ENCODE data around the gene HSD17B3. TPM values are rescaled to one million over a fixed set of nuclear protein-coding genes. Genes with fewer than 3 reads are reported as not detected.
A peak's percentile ranks its signal among the peaks of the same experiment; 100 is the strongest.

The HSD17B3 gene
- total RNA-seq, 2 donors from 2014 or later = not detected

- DNase-seq (ENCODE audit: low spot score) = peak; percentile 67
- Histone ChIP-seq H3K27ac (no peak overlapping the region), H3K36me3 (no peaks in the 10 kb centered on the region), H3K9me3 (no peaks in the 10 kb centered on the region), H3K4me1 (no peaks in the 10 kb centered on the region), H3K27me3 (no peaks in the 10 kb centered on the region), H3K4me3 (no peak overlapping the region)
- TF ChIP-seq CTCF (IDR thresholded peaks at IDR 0.05) = no peak
These were observed 92.3 kb downstream of the HSD17B3 start for GRCh38 chr9:96209407-96210271.

- H3K27me3 ChIP-seq = no peaks in the 10 kb centered on the region
- no peak overlapping the region for H3K27ac ChIP-seq
- no peaks in the 10 kb centered on the region for H3K9me3 ChIP-seq
- no peaks in the 10 kb centered on the region for H3K4me1 ChIP-seq
- H3K4me3 ChIP-seq = no peak overlapping the region
- DNase-seq (ENCODE audit: low spot score) = no peak
- TF ChIP-seq CTCF (IDR thresholded peaks at IDR 0.05) = no peak
- H3K36me3 ChIP-seq = no peaks in the 10 kb centered on the region
These were observed 95.7 kb downstream of the HSD17B3 start for GRCh38 chr9:96206156-96206751.

DNA sequence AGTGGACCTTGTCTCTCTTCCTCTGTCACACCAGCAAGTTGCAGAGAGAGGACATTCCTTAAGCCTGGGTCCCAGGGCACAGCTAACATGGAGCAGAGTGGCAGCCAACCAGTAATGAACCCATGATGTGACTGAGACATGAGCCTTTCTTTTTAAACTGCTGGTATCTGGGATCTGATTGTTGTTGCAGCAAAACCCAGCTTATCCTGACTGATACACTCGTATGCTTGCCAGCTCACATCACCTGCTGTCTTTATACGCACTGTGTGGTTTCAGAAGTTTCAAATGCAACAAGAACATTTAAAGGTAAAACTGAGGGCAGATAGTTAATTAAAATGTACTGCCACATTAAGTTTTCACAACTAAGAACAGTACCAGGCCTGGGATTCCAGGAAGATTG is 97.1 kb downstream of the HSD17B3 start:
- H3K4me3 ChIP-seq = no peak overlapping the region
- H3K27me3 ChIP-seq = no peaks in the 10 kb centered on the region
- no peaks in the 10 kb centered on the region for H3K4me1 ChIP-seq
- H3K36me3 ChIP-seq = no peaks in the 10 kb centered on the region
- no peak for DNase-seq (ENCODE audit: low spot score)
- TF ChIP-seq CTCF (IDR thresholded peaks at IDR 0.05) = no peak
- no peak overlapping the region for H3K27ac ChIP-seq
- no peaks in the 10 kb centered on the region for H3K9me3 ChIP-seq

DNA sequence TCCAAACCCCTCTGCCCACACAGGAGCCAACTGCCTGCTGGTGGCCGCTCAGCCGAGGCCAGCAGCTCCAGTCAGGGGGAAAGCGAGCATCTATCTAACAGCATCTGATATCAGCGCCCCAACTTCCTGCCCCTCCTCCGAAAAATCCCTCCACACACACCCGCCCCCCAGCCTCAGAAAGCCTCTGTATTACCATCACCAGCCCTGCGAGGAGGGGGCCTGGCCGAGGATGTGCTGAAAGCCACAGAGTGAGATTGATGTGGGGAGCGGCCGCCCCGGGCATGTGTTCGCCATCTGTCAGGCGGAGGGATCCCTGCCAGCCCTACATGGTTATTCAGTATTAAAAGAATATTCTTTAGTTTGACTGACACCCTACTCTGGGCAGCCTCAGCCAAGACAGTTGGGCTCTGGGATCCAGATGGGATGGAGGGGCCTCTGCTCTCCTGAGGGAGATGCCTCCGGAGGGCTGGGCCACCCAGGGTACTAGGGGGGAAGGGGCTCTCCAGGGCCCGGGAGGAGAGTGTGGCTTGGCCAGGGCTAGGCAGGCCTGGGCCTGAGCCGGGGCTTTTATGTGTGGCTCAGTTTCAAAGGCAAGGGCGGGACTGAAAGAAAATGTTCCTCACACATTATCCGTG is 98.0 kb downstream of the HSD17B3 start:
- H3K27me3 ChIP-seq = no peaks in the 10 kb centered on the region
- no peak overlapping the region for H3K4me3 ChIP-seq
- H3K4me1 ChIP-seq = no peaks in the 10 kb centered on the region
- H3K36me3 ChIP-seq = no peaks in the 10 kb centered on the region
- no peak overlapping the region for H3K27ac ChIP-seq
- no peak for DNase-seq (ENCODE audit: low spot score)
- no peak for TF ChIP-seq CTCF (IDR thresholded peaks at IDR 0.05)
- no peaks in the 10 kb centered on the region for H3K9me3 ChIP-seq

DNA sequence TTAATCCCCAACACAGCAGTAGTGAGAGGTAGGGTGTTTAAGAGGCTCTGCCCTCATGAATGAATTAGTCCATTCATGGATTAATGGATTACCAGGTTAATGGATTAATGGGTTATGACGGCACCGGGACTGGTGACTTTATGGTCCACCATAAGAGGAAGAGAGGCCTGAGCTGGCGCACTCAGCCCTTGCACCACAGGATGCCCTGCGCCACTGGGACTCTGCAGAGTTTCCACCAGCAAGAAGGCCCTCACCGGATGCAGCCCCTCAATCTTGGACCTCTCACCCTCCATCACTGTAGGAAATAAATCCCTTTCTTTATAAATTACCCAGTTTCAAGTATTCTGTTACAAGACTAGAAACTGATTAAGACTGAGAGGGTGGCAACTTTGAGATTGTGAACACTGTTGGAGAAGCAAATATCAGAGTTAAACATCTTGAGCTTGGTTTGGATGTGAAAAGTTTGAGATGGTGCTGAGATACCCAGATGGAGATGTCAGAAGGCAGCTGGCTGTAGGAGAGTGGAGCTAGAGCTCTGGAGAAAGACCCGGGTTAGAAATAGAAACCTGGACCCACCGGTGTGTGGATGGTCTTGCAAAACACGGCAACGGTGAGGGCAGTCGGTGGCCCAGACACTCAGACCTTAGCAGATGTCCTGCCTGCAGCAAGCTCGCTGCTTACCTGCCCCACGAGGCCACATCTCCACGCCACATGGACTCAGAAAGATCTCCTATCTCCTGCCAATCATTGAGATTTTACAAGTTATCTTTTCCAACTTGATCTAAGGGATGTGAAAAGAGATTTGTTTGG is 98.8 kb downstream of the HSD17B3 start:
- Histone ChIP-seq H3K4me1 (no peaks in the 10 kb centered on the region), H3K36me3 (no peaks in the 10 kb centered on the region), H3K27me3 (no peaks in the 10 kb centered on the region), H3K27ac (no peak overlapping the region), H3K9me3 (no peaks in the 10 kb centered on the region), H3K4me3 (no peak overlapping the region)
- no peak for TF ChIP-seq CTCF (IDR thresholded peaks at IDR 0.05)
- no peak for DNase-seq (ENCODE audit: low spot score)

All from right atrium auricular region (tissue), 2 donors.